22Rv1 (cell line): ENCODE data around the gene STK32A.

Source experiments
- ZFX ChIP-seq: fragments of 450-650 bp; IDR thresholded peaks from 2 replicates; pipeline ENCODE4 v1.6.1; 2017; ENCODE audit warnings: antibody characterized with exemption, borderline replicate concordance
- TF ChIP-seq, protein P1 (sequence below): fragments of 450-650 bp; IDR thresholded peaks from 2 replicates; pipeline ENCODE4 v1.5.1; 2017; ENCODE audit warnings: mild to moderate bottlenecking

GRCh38 chr5:147359581-147359980, 124.8 kb downstream of the STK32A start:
- TF ChIP-seq, protein P1, sequence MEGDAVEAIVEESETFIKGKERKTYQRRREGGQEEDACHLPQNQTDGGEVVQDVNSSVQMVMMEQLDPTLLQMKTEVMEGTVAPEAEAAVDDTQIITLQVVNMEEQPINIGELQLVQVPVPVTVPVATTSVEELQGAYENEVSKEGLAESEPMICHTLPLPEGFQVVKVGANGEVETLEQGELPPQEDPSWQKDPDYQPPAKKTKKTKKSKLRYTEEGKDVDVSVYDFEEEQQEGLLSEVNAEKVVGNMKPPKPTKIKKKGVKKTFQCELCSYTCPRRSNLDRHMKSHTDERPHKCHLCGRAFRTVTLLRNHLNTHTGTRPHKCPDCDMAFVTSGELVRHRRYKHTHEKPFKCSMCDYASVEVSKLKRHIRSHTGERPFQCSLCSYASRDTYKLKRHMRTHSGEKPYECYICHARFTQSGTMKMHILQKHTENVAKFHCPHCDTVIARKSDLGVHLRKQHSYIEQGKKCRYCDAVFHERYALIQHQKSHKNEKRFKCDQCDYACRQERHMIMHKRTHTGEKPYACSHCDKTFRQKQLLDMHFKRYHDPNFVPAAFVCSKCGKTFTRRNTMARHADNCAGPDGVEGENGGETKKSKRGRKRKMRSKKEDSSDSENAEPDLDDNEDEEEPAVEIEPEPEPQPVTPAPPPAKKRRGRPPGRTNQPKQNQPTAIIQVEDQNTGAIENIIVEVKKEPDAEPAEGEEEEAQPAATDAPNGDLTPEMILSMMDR = no peak
- TF ChIP-seq ZFX = no peak
